ENCODE data around the gene ICE1.
"Not testable (repeated sequence)": the region's sequence is repeated elsewhere in the genome, so short reads cannot be mapped to it uniquely, and the experiment has no call there.

ICE1 gene

GRCh38 chr5:5451863-5452262, 29.4 kb downstream of the ICE1 start:
- DNase-seq, result no peak

- DNase-seq, result no peak
These were observed 30.7 kb downstream of the ICE1 start for GRCh38 chr5:5453131-5453530.

GRCh38 chr5:5454391-5454790, 31.9 kb downstream of the ICE1 start:
- DNase-seq, result no peak

- no peak for DNase-seq
These were observed 34.4 kb downstream of the ICE1 start for GRCh38 chr5:5456858-5457257.

GRCh38 chr5:5460311-5460710, 37.8 kb downstream of the ICE1 start:
- no peak for DNase-seq

- no peak for DNase-seq
These were observed 38.5 kb downstream of the ICE1 start for GRCh38 chr5:5461012-5461411.

GRCh38 chr5:5464036-5464715, 41.7 kb downstream of the ICE1 start:
- no peak for DNase-seq

GRCh38 chr5:5466227-5466626, 43.8 kb downstream of the ICE1 start:
- DNase-seq, result no peak

GRCh38 chr5:5467737-5468136, 45.3 kb downstream of the ICE1 start:
- no peak for DNase-seq

GRCh38 chr5:5470933-5471332, 48.5 kb downstream of the ICE1 start:
- no peak for DNase-seq

- no peak for DNase-seq
These were observed 50.7 kb downstream of the ICE1 start for GRCh38 chr5:5473226-5473625.

GRCh38 chr5:5474961-5475360, 52.5 kb downstream of the ICE1 start:
- DNase-seq, result no peak

- DNase-seq, result no peak
These were observed 53.5 kb downstream of the ICE1 start for GRCh38 chr5:5475975-5476374.

- DNase-seq, result not testable (repeated sequence)
These were observed 57.1 kb downstream of the ICE1 start for GRCh38 chr5:5479578-5479977.

GRCh38 chr5:5480481-5481111, 58.1 kb downstream of the ICE1 start:
- DNase-seq, result no peak

GRCh38 chr5:5481206-5481605, 58.7 kb downstream of the ICE1 start:
- DNase-seq, result no peak

- no peak for DNase-seq
These were observed 59.2 kb downstream of the ICE1 start for GRCh38 chr5:5481633-5482032.

- no peak for DNase-seq
These were observed 60.9 kb downstream of the ICE1 start for GRCh38 chr5:5483350-5483749.

GRCh38 chr5:5483880-5484598, 61.6 kb downstream of the ICE1 start:
- no peak for DNase-seq

- no peak for DNase-seq
These were observed 63.6 kb downstream of the ICE1 start for GRCh38 chr5:5486122-5486521.

- no peak for DNase-seq
These were observed 65.3 kb downstream of the ICE1 start for GRCh38 chr5:5487585-5488360.

- no peak for DNase-seq
These were observed 68.4 kb downstream of the ICE1 start for GRCh38 chr5:5490774-5491347.
